Activated T-cell treated with anti-CD3 and anti-CD28 coated beads, Interleukin-2, amount 50 U/mL, for 4 hours (primary cell): ENCODE measurements around the gene BMP7. TPM values are rescaled to one million over a fixed set of nuclear protein-coding genes. Genes with fewer than 3 reads are reported as not detected.
"Not testable (repeated sequence)": the region's sequence is repeated elsewhere in the genome, so short reads cannot be mapped to it uniquely, and the experiment has no call there.

Source experiments
- ATAC-seq, 2 donors: fragments of 200-7000 bp; cut with Tn5 transposase; one replicate each; pipeline ENCODE4 v1.10.0; 2021
- DNase-seq: peaks from one replicate; pipeline ENCODE4 v3.0.0-alpha.2; 2020
- H3K27me3 Mint-ChIP-seq: one replicate; pipeline ENCODE4 v1.8.0; 2021; ENCODE audit warnings: low read depth, mixed read lengths
- H3K36me3 Mint-ChIP-seq: one replicate; pipeline ENCODE4 v1.8.0; 2022; ENCODE audit warnings: mixed read lengths; ENCODE audit not compliant: insufficient read depth
- H3K4me1 Mint-ChIP-seq: one replicate; pipeline ENCODE4 v1.8.0; 2021; ENCODE audit warnings: low read depth, mixed read lengths
- H3K4me3 Mint-ChIP-seq: one replicate; pipeline ENCODE4 v1.8.0; 2021; ENCODE audit warnings: mild to moderate bottlenecking, moderate library complexity, mixed read lengths
- H3K9me3 Mint-ChIP-seq: one replicate; pipeline ENCODE4 v1.8.0; 2021; ENCODE audit warnings: mixed read lengths
- total RNA-seq, 3 donors: library from RNA; stranded (reverse); gene quantifications; one replicate each; pipeline ENCODE4 v1.2.1, GENCODE V29; 2021

Gene BMP7
- total RNA-seq, 3 donors from 2014 or later = 0.08 TPM; not detected in 2

DNA sequence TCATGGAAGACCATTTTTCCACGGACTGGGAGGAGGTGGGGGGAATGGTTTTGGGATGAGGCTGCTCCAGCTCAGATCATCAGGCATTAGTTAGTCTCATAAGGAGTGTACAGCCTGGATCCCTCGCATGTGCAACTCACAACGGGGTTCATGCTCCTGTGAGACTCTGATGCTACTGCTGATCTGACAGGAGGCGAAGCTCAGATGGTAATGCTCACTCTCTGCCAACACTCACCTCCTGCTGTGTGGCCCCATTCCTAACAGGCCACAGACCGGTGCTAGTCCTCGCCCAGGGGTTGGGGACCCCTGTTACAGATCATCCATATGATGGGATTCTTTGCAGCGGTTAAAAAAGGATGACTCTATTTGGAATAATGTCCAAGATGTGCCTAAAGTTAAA lies 27.6 kb upstream of the BMP7 start:
- DNase-seq = no peak
- Mint-ChIP-seq H3K4me3 (no peak overlapping the region), H3K36me3 (no peaks in the 10 kb centered on the region), H3K27me3 (peaks cover 35% of the 10 kb centered on the region), H3K4me1 (no peaks in the 10 kb centered on the region), H3K9me3 (no peaks in the 10 kb centered on the region)
- ATAC-seq = no peak

DNA sequence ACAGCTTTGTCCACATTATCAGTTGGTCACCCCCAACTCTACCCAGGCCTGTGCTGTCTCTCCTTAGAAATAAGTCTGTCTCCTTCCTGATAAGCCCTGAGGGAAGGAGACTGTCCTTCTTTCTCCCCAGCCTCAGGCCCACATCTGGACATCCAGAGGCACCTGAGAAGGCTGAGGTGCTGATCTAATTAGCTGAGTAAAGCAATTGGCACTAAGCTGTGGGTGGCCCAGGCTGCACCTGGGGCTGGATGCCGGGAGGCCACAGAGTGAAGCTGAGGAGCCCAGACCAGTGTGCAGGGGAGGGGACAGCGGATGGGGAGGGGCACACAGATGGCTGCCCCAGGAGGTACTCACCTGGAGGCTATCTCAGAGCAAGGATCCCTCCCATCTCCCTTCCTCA lies 26.2 kb upstream of the BMP7 start:
- DNase-seq = no peak

DNA sequence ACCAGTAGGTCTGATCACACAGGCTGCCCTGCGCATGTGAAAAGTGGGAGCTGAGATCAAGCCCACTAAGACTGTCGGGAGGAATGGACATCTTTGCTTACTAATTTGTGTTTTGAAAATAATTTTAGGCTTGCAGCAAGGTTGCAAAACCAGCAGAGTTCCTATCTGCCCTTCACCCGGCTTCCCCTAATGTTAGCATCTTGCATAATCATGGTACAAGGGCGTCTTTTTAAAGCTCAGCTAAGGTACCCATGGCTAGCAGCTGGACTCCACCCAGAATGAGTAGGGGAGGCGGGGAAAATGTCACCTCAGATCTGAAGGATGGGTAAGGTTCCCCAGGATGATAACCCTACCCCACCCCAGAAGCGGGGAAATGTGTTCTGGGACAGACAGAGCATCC lies 25.3 kb upstream of the BMP7 start:
- Mint-ChIP-seq H3K27me3 (peaks cover 51% of the 10 kb centered on the region), H3K4me3 (no peak overlapping the region), H3K36me3 (no peaks in the 10 kb centered on the region), H3K9me3 (no peaks in the 10 kb centered on the region), H3K4me1 (no peaks in the 10 kb centered on the region)
- ATAC-seq (no peak), DNase-seq (no peak)

More for the DNA sequence above, 26.2 kb upstream of the BMP7 start:
- Mint-ChIP-seq H3K9me3 (no peaks in the 10 kb centered on the region), H3K27me3 (peaks cover 45% of the 10 kb centered on the region), H3K36me3 (no peaks in the 10 kb centered on the region), H3K4me1 (no peaks in the 10 kb centered on the region), H3K4me3 (no peak overlapping the region)
- no peak for ATAC-seq

DNA sequence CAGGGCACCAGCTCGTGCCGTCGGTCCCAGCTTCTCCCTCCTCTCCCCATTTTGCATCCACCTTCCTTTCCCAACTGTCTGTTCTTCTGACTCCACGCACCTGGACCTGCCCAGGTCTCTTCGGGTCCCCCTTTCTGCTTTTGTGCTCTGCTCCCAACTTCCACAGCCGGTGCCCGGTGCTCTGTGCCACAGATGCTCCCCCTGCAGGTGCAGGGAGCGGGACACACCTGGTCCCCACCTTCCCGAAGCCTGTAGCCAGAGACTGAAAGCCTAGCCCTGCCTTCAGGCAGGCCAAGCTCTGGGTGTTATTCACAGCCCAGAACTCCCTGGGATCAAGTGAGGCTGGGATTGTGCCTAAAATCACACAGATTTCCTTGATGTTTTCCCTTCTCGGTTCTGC lies 24.6 kb upstream of the BMP7 start:
- Mint-ChIP-seq H3K4me1 (no peaks in the 10 kb centered on the region), H3K36me3 (no peaks in the 10 kb centered on the region), H3K27me3 (peaks cover 54% of the 10 kb centered on the region)

DNA sequence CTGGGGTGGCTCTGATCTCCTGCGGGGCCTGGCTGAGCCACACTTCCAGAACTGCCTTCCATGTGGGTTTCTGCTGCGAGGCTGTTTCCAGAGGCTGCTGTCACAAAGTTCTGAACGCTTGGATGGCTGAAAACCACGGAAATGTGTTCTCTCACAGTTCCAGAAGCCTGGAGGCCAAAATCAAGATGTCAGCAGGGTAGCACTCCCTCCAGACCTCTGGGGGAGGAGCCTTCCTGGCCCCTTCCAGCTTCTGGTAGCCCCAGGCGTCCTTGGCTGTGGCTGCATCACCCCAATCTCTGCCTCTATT lies 23.7 kb upstream of the BMP7 start:
- no peak for DNase-seq
- ATAC-seq = no peak
- H3K27me3 Mint-ChIP-seq = peaks cover 55% of the 10 kb centered on the region
- H3K9me3 Mint-ChIP-seq = no peaks in the 10 kb centered on the region
- no peaks in the 10 kb centered on the region for H3K36me3 Mint-ChIP-seq
- no peak overlapping the region for H3K4me3 Mint-ChIP-seq
- H3K4me1 Mint-ChIP-seq = no peaks in the 10 kb centered on the region

More for the DNA sequence above, 24.6 kb upstream of the BMP7 start:
- H3K9me3 Mint-ChIP-seq = no peaks in the 10 kb centered on the region
- ATAC-seq (no peak), DNase-seq (no peak)
- no peak overlapping the region for H3K4me3 Mint-ChIP-seq

GRCh38 chr20:57289391-57290177 lies 23.1 kb upstream of the BMP7 start:
- Mint-ChIP-seq H3K4me3 (no peak overlapping the region), H3K36me3 (no peaks in the 10 kb centered on the region), H3K9me3 (no peaks in the 10 kb centered on the region), H3K4me1 (no peaks in the 10 kb centered on the region), H3K27me3 (peaks cover 51% of the 10 kb centered on the region)
- DNase-seq (no peak), ATAC-seq (no peak)

DNA sequence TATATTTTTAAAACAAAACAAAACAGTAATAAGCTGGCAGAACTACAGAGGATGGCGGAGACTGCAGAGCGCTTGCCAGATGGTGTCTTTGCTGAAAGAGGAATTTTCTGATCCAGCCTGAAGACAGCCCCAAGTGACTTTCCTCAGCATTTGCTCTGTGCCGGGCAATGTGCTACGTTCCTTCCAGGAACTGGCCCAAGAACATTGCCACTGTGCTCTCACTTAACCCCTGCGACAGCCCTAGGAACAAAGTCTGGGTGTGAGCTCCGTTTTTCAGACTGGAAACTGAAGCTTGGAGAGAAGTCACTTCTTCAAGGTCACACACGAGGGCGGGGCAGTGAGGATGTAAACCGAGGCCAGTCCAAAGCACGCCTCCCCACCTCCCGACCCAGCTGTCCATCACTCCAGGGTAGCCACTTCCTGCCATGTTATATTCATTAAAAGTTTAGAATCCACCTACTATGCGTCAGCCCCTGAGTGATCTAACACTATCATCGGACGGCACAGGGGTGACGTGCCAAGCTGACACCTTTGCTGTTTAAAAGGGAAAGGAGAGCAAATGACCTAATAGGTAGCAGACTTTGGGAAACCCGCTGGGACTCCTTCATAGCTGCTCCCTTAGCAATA lies 22.3 kb upstream of the BMP7 start:
- Mint-ChIP-seq H3K4me1 (no peaks in the 10 kb centered on the region), H3K9me3 (no peaks in the 10 kb centered on the region), H3K4me3 (no peak overlapping the region), H3K27me3 (peaks cover 59% of the 10 kb centered on the region), H3K36me3 (no peaks in the 10 kb centered on the region)
- ATAC-seq = no peak
- DNase-seq = no peak

DNA sequence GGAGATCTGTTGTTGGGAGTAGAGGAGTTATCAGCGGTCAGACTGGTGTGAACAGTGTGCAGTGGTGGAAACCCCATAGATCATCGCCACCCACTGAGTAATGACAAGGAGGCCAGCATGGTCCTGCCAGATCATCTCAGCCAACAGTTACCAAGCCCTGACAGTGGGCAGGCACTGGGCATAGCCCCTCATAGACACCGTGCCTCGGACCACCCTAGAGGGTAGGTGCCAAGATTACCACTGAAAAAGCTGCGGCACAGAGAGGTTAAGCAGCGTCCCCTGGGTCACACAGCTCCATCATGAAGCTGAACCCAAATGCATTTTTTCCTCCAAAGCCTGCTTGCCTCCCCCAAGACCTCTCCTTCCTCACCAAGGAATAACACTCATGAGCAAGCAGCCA lies 21.5 kb upstream of the BMP7 start:
- H3K4me3 Mint-ChIP-seq = no peak overlapping the region
- DNase-seq (no peak), ATAC-seq (no peak)
- no peaks in the 10 kb centered on the region for H3K4me1 Mint-ChIP-seq
- H3K36me3 Mint-ChIP-seq = no peaks in the 10 kb centered on the region
- H3K9me3 Mint-ChIP-seq = no peaks in the 10 kb centered on the region
- peaks cover 61% of the 10 kb centered on the region for H3K27me3 Mint-ChIP-seq

GRCh38 chr20:57287007-57287880 lies 20.8 kb upstream of the BMP7 start:
- no peak overlapping the region for H3K4me3 Mint-ChIP-seq
- ATAC-seq (no peak), DNase-seq (no peak)
- H3K36me3 Mint-ChIP-seq = no peaks in the 10 kb centered on the region
- no peaks in the 10 kb centered on the region for H3K4me1 Mint-ChIP-seq
- H3K9me3 Mint-ChIP-seq = no peaks in the 10 kb centered on the region
- peaks cover 61% of the 10 kb centered on the region for H3K27me3 Mint-ChIP-seq

- H3K36me3 Mint-ChIP-seq = no peaks in the 10 kb centered on the region
- H3K4me3 Mint-ChIP-seq = no peak overlapping the region
- H3K4me1 Mint-ChIP-seq = no peaks in the 10 kb centered on the region
- no peak for ATAC-seq
- DNase-seq = no peak
- peaks cover 39% of the 10 kb centered on the region for H3K27me3 Mint-ChIP-seq
- H3K9me3 Mint-ChIP-seq = no peaks in the 10 kb centered on the region
These were observed 17.4 kb upstream of the BMP7 start for GRCh38 chr20:57283860-57284259.

DNA sequence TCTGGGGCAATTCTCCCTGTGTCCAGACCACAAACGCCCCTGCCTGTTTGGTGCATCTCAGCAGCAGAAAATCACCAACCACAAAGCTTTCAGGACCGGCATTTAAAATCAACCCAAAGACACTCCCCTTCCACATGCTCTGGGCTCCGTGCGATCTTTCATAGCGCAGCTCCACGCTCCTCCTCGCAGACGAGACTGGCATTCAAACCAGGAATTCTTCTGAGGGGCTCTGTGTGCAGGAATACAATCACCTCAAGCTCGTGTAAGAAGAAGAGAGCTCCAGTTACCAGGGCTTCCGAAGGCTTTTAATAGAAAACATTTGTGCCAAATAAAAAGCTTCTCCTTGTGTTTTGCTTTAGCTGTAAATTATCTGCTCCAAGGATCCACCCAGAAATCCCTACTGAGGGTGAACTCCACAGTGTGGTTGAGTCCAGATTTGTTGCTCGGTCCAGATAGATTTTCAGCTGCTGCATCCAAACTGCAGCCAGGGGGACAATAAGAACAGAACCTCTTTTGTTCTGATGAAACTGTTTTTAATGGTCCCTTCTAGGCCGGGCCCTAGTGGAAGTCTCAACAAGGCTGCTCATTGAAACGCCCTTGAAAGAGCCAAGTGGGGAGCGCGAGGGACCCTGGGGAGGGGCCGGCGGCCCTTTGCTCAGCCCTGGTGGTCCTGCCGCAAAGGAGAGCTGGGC lies 16.4 kb upstream of the BMP7 start:
- H3K27me3 Mint-ChIP-seq = peaks cover 32% of the 10 kb centered on the region

DNA sequence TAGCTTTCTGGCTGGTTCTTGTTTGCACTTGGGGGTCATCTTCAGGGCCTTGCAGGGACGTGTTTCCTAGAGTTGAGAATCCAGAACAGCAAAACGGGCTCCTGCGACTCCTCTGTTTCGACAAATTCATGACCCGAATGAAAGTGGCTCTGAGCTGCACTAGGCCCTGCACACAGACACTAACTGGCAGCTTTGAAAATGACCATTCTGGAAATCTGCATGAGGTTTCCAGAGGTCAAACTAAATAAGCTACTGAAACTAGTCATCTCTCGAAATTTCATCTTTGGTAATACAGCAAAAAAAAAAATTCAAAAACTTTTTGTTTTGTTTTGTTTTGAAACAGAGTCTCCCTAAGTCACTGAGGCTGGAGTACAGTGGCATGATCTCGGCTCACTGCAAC lies 15.5 kb upstream of the BMP7 start:
- DNase-seq = no peak
- H3K4me3 Mint-ChIP-seq = no peak overlapping the region
- ATAC-seq = no peak
- no peaks in the 10 kb centered on the region for H3K36me3 Mint-ChIP-seq
- peaks cover 24% of the 10 kb centered on the region for H3K27me3 Mint-ChIP-seq
- H3K9me3 Mint-ChIP-seq = no peaks in the 10 kb centered on the region
- H3K4me1 Mint-ChIP-seq = no peaks in the 10 kb centered on the region

More for the DNA sequence above, 16.4 kb upstream of the BMP7 start:
- Mint-ChIP-seq H3K9me3 (no peaks in the 10 kb centered on the region), H3K4me3 (no peak overlapping the region), H3K4me1 (no peaks in the 10 kb centered on the region), H3K36me3 (no peaks in the 10 kb centered on the region)
- ATAC-seq = no peak
- no peak for DNase-seq

GRCh38 chr20:57280221-57280620 lies 13.8 kb upstream of the BMP7 start:
- Mint-ChIP-seq H3K9me3 (no peaks in the 10 kb centered on the region), H3K27me3 (peaks cover 20% of the 10 kb centered on the region), H3K4me3 (no peak overlapping the region), H3K4me1 (no peaks in the 10 kb centered on the region), H3K36me3 (no peaks in the 10 kb centered on the region)
- DNase-seq (no peak), ATAC-seq (no peak)

DNA sequence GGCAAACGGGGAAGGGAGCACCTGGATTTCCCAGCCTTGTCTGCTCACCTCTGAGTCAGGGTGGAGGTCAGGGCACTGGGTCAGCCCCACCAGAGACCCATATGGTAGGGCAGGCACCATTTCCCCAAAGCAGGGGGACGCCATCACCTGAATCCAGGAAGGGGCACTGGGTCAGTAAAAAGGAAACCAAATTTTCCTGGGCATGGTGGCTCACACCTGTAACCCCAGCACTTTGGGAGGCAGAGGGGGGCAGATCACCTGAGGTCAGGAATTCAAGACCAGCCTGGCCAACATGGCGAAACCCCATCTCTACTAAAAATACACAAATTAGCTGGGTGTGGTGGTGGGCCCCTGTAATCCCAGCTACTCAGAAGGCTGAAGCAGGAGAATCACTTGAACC lies 13.1 kb upstream of the BMP7 start:
- H3K36me3 Mint-ChIP-seq, H3K4me3 Mint-ChIP-seq, H3K9me3 Mint-ChIP-seq, ATAC-seq, DNase-seq, H3K4me1 Mint-ChIP-seq: not testable (repeated sequence)
- H3K27me3 Mint-ChIP-seq = peaks cover 24% of the 10 kb centered on the region
